Urothelium cell line (cell line): Measurements from ENCODE around the gene ARHGAP10.

Experiments
- DNase-seq: peaks from one replicate; pipeline ENCODE4 v3.0.0; 2011; ENCODE audit warnings: low spot score, mixed read lengths
- FAIRE-seq: peaks from 2 replicates; lab custom pipeline; 2011; peaks lifted over from hg19 to GRCh38; lab: Jason Lieb, UNC

ARHGAP10 gene

GRCh38 chr4:147730333-147730732 is 1.6 kb upstream of the ARHGAP10 start:
- FAIRE-seq (no peak), DNase-seq (no peak)

DNA sequence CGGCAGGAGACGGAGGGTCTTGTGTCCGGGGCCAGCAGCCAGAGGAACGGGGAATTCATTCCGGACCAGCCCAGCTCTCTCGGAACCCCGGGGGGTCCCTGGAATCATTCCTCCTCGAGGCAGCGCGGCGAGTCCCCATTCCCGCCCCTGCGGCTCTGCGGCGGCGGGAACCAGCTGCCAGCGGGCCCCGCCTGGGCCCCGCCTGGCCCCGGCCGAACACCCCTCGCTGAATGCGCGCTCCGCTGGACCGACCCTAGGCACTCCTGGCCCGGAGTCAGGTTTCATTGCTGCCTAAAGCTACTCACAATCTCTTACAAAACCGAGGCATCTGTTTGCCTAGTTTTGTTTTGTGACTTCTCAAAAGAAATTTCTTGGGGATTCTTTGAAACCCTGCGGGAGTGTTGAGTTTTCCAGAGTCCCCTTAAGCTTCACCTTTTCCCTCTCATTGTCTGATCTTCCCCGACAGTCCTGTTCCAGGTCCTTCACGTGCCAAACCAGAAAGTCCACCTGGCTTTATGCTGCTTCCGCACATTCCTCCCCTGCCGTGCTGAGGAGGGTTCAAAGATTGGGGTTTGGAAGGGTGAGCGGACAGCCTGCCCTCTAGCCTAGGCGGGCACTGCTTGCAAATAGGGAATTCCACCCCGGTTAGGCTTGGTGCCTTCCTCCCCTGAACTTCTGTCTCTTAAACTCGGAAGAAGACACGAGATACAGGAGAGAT is 789 bp downstream of the ARHGAP10 start:
- peak; percentile 44 for DNase-seq
- no peak for FAIRE-seq

- FAIRE-seq: no peak
- no peak for DNase-seq
Measured at GRCh38 chr4:147733716-147734344, 1.9 kb downstream of the ARHGAP10 start.

GRCh38 chr4:147734496-147734895 is 2.6 kb downstream of the ARHGAP10 start:
- FAIRE-seq: no peak
- DNase-seq: no peak

DNA sequence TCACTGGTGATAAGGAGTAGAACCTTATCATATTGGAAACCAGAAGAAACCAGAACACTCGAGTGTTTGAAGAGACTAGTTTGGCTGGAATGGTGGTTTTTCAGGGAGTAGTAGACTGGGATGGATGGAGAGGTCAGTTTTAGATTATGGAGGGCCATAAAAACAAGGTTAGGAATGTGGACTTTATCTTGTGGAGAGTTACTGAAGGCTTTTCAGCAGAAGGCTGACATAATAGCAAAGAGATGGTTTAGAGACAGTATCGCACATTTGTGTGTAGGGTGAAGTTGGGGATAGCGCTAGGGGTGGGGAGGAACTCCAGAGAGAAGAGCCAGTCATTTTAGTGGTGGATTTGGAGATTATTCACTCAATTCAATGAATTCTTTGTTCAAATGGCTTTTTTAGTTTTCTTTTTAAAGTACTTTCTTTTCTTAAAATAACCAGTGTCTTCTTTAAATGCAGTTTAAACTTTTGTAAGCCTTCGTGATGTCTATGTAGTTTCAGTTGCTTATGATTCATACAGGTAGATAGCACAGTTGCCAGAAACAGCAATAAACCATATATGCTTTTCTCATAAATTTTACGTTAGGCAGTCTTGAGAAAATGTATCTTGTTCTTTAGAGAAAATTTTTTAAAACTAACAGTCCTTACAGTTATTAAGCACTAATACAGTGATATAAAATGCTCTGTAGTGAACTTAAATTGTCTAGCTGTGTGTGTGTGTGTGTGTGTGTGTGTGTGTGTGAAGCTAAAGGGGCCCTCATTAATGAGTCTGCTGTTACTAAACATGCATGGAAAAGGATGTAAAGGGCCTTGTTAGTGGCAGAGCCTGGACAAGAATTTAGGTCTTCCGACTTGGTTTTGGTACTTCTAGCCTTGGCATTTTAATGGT is 3.8 kb downstream of the ARHGAP10 start:
- no peak for FAIRE-seq
- no peak for DNase-seq

GRCh38 chr4:147736458-147736857 is 4.6 kb downstream of the ARHGAP10 start:
- FAIRE-seq: no peak
- peak; percentile 57 for DNase-seq

DNA sequence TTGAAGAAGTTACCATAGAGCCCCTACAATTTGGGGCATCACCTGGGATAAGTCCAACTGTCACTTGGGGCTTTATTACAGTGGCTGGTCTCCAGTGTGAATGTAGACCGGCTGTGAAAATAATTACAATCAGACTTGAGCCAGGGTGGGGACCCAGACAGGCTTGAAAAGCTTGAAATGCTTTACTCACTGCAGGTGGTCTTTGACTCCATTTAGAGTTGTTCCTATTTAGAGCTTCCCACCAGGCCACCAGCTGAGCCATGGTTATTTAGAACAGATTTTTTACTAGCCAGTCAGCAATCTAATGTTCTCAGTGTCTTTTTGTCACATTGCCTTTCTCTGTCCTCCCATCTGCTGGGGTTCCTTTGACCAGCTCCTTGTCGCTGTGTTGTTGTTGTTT is 5.7 kb downstream of the ARHGAP10 start:
- DNase-seq (no peak), FAIRE-seq (no peak)

- FAIRE-seq (no peak), DNase-seq (no peak)
Measured at GRCh38 chr4:147739239-147739823, 7.4 kb downstream of the ARHGAP10 start.

DNA sequence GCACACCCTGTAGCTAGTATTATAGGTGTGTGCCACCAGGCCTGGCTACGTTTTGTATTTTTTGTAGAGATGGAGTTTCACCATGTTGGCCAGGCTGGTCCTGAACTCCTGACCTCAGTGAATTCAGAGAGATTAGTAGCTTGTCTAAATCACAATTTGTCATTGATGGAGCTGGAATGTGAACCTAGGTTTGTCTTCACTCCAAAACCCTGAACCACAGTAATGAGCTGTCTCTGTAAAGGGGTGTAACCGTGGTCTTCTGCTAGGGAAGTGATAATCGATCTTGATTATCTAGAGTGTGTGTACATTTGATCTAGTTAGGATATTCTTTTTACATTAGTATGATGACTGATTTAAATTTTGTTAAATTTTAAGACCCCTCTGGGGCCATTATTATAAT is 8.3 kb downstream of the ARHGAP10 start:
- DNase-seq (no peak), FAIRE-seq (no peak)

GRCh38 chr4:147741190-147741788 is 9.4 kb downstream of the ARHGAP10 start:
- no peak for DNase-seq
- FAIRE-seq: no peak

- DNase-seq (no peak), FAIRE-seq (no peak)
Measured at GRCh38 chr4:147747787-147748454, 16.0 kb downstream of the ARHGAP10 start.

DNA sequence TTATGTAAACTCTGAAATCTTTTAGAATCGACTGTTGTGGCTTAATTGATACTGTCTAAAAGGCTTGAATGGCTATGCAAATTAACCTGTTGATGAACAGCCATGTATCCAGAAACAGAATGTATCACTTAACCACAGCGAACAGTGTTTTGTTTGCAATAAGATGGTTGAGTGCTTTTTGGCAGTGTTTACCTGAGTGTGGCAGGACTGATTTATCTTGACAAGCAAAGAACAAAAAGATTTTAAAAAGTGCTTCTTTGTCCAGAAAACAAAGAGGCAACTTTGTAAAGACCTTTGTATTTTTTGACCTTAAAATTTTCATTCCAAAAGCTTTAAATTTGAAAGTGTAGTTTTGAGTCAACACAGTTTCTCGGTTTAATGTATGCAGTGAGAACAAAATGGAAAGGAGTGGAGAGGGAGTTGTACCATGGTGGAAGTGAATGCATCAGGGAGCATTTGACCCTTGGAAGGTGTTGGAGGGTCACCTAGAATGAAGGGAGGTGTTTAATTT is 18.0 kb downstream of the ARHGAP10 start:
- no peak for DNase-seq
- FAIRE-seq: no peak

DNA sequence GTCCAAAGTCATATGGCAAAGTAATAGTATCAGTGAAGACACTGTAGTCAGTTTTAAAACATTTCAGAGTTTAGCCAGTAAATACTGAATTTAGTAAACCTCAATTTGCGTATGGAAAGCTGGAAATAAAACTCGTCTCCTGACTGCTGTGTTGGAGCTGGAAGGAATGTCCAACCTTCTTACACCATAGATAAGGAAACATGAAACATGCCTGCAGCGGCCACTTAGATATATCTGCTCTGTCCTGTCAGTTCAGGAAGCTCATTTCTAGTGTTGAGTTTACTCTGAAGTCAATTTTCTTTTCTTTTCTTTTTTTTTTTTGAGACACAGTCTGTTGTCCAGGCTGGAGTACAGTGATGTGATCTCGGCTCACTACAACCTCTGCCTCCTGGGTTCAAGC is 21.2 kb downstream of the ARHGAP10 start:
- DNase-seq: no peak
- FAIRE-seq: no peak

DNA sequence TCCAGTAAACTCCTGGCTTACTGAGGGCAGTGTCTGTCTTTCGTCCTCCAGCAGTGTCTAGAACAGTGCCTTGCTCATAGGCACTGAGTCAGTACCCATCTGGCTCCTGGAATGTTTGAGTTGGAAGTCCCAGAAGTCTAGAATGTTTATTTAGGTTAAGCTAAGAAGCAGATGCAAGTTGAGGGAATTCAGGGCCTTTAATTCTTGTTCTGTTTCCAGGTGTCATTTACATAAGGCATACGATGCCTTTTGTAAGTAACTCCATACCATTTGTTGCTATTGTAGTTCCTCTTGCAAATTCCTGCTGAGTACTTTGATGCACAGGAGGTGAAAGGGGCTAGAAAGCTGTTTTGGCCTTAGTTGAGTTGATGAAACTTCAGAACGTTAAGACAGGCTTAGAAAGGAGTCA is 22.2 kb downstream of the ARHGAP10 start:
- DNase-seq: no peak
- no peak for FAIRE-seq

GRCh38 chr4:147755561-147756295 is 23.8 kb downstream of the ARHGAP10 start:
- no peak for FAIRE-seq
- no peak for DNase-seq

GRCh38 chr4:147756417-147756816 is 24.5 kb downstream of the ARHGAP10 start:
- FAIRE-seq (no peak), DNase-seq (no peak)

GRCh38 chr4:147760176-147760575 is 28.3 kb downstream of the ARHGAP10 start:
- no peak for DNase-seq

GRCh38 chr4:147760695-147761094 is 28.8 kb downstream of the ARHGAP10 start:
- FAIRE-seq: no peak
- DNase-seq: no peak

More at GRCh38 chr4:147760176-147760575, 28.3 kb downstream of the ARHGAP10 start:
- no peak for FAIRE-seq

- FAIRE-seq: no peak
- no peak for DNase-seq
Measured at GRCh38 chr4:147761218-147761883, 29.5 kb downstream of the ARHGAP10 start.
